ENCODE results near the gene DMPK. TPM values are rescaled to one million over a fixed set of nuclear protein-coding genes. Genes with fewer than 3 reads are reported as not detected.

Gene DMPK
- total RNA-seq, 1 donor from 2014 or later = 42.6 TPM

DNA sequence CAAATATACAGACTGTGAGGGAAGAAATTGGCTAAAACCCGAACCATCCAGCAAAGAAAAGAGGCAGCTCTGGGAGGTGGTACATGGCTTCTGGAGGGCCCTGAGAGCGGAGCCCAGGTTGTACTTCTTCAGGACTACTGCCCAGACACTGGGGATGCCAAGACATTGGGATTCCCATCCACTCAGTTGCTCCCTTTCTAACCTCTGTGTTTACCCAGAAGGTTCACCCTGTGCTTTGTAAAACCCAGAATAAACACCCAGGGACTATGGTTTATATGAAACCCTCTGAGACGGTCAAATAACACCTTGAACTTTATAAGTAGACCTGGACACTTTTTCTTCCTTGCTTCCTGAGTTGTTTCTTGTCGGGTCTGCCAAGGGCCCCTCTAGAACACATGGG lies 39.3 kb downstream of the DMPK start:
- Histone ChIP-seq H3K27me3 (ENCODE audit: low read depth) (no peaks in the 10 kb centered on the region), H3K36me3 (no peaks in the 10 kb centered on the region), H3K9me3 (no peaks in the 10 kb centered on the region), H3K4me3 (no peak overlapping the region), H3K4me1 (no peaks in the 10 kb centered on the region), H3K27ac (no peak overlapping the region)
- TF ChIP-seq, protein P1, sequence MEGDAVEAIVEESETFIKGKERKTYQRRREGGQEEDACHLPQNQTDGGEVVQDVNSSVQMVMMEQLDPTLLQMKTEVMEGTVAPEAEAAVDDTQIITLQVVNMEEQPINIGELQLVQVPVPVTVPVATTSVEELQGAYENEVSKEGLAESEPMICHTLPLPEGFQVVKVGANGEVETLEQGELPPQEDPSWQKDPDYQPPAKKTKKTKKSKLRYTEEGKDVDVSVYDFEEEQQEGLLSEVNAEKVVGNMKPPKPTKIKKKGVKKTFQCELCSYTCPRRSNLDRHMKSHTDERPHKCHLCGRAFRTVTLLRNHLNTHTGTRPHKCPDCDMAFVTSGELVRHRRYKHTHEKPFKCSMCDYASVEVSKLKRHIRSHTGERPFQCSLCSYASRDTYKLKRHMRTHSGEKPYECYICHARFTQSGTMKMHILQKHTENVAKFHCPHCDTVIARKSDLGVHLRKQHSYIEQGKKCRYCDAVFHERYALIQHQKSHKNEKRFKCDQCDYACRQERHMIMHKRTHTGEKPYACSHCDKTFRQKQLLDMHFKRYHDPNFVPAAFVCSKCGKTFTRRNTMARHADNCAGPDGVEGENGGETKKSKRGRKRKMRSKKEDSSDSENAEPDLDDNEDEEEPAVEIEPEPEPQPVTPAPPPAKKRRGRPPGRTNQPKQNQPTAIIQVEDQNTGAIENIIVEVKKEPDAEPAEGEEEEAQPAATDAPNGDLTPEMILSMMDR (IDR thresholded peaks at IDR 0.05) = no peak
- intact Hi-C loops (cut with DNase I) = no loop called here
- no peak for DNase-seq
- ATAC-seq = no peak

DNA sequence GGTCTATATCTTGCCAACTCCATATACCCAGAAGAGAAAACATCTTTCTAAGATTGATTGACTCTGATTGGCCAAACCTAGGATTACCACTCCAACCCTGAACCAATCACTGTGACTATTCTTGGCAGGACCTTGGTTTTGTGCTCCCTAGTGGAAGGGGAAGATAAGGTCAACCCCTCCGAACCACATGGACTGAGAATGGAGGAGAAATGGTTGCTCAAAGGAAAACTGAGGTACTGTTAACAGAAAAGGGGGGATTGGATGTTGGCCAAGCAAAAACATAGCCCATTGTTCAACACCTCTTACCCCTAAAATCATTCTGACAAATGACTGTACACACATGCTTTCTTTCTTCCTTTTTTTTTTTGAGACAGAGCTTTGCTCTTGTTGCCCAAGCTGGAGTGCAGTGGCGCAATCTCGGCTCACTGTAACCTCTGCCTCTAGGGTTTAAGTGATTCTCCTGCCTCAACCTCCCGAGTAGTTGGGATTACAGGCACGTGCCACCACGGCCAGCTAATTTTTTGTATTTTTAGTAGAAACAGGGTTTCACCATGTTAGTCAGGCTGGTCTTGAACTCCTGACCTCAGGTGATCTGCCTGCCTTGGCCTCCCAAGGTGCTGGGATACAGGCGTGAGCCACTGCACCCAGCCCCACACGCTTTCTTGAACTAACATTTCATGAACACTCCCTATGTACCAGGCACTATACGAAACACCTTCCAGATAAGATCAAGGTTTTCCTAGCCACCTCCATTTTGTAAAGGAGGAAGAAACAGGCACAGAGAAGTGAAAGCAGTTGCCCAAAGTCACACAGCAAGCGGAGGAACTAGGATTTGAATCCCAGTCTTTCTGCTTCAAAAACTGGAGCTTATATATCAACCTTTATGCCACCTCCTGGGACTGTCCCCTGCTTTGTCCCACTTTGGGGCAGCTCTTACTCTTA lies 42.5 kb downstream of the DMPK start:
- TF ChIP-seq, protein P1 (IDR thresholded peaks at IDR 0.05) = no peak
- Histone ChIP-seq H3K4me1 (no peaks in the 10 kb centered on the region), H3K27me3 (ENCODE audit: low read depth) (no peaks in the 10 kb centered on the region), H3K9me3 (no peaks in the 10 kb centered on the region), H3K4me3 (no peak overlapping the region), H3K27ac (no peak overlapping the region), H3K36me3 (no peaks in the 10 kb centered on the region)
- DNase-seq (peak; percentile 69), ATAC-seq (no peak)
- intact Hi-C loops (cut with DNase I) = no loop called here

DNA sequence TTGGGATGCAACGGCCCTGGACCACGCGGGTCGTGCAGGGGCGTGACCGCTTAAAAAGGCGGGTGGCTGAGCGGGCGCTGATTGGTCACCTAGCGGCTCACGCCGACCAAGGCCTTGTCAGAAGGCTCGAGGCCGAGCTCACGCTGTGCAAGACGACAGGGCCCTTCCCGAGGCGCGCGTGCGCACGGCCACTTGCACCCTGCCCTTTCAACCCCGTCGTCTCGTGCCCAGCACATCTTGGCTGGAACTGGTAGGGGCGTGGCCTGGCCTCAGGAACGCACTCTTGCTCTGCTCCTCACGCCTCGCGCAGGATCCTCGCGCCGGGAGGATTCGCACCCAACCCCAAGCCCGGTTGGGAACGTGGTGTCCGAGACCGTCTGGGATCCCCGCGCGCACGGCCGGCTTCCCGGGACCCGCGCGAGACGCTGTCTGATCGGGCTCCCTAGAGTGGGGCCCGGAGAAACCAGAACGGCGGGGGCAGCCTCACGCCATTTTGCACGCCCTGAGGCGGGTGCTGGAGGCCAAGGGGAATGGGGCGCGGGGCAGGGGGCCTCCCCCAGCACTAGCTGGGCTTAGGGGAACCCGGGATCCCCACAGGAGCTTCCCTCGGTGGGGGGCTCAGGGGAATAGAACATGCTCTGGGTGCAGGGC lies 49.0 kb downstream of the DMPK start, which contains the start of gene MEIOSIN:
Gene MEIOSIN, plus strand, starts transcription at position 280 of the 651 bp plus-strand sequence. CDS start 1,938 bp downstream, outside the sequence.
- ATAC-seq (no peak), DNase-seq (peak; percentile 50)
- TF ChIP-seq, protein P1 (IDR thresholded peaks at IDR 0.05) = no peak
- Histone ChIP-seq H3K27ac (no peak within 1 kb of the TSS), H3K9me3 (no peaks in the 10 kb centered on the region), H3K4me3 (no peak within 1 kb of the TSS), H3K36me3 (no peaks in the 10 kb centered on the region), H3K4me1 (peaks cover 18% of the 10 kb centered on the region), H3K27me3 (ENCODE audit: low read depth) (no peaks in the 10 kb centered on the region)
- intact Hi-C loops (cut with DNase I) = no loop called here

DNA sequence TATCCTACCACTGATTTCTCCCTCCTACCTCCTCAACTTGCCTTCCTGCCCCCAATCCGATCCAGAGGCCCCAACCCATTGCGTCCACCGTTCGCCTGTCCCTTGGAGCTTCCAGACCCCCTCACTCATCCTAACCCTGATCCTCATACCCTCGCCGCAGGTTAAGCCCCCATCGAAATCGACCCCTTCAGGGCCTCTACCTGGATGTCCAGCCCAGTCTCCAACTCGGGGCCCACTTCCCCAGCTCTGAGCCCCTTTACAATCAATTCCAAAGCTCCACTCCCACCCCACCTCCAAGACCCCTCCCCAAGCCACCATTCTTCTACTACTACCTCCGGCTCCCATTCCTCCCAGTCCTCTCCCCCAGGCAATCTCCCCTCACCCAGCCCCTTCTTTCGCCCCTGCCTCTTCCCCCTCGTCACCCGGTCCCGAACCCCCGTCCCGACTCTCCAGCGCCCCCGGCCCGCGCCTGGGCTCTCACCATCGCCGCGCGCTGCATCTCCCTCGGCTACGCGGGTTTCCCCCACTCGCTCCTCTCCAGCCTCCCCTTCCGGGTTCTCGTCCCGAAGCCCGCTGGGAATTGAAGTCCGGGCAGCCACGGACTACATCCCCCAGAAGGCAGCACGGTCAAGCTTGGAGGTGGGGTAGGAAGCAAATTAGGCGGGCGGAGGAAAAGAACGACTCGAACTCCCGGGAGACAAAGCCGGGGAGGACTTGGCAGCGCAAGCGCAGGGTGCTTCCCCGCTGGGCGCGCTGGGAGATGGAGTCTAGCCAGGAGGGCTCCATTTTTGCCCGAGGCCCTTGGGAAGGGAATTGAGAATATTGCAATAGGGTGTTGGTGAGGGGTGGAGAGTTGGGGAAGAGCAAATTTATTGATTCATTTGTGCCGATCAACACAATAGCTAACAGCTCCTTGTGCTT lies 51.7 kb downstream of the DMPK start, which contains the start of gene FBXO46:
Gene FBXO46, minus strand, starts transcription at position 529 of the 921 bp plus-strand sequence. CDS start 17,401 bp downstream, outside the sequence.
- TF ChIP-seq, protein P1 (IDR thresholded peaks at IDR 0.05) = no peak
- peak within 1 kb of the TSS; percentile 70 for H3K27ac ChIP-seq
- peak; percentile 97 for DNase-seq
- H3K4me3 ChIP-seq = peak within 1 kb of the TSS; percentile 74
- H3K9me3 ChIP-seq = no peaks in the 10 kb centered on the region
- no peaks in the 10 kb centered on the region for H3K36me3 ChIP-seq
- ATAC-seq = peak; percentile 98 to 99
- intact Hi-C loops (cut with DNase I) = no loop called here
- no peaks in the 10 kb centered on the region for H3K27me3 ChIP-seq (ENCODE audit: low read depth)
- peaks cover 24% of the 10 kb centered on the region for H3K4me1 ChIP-seq

Measured in lower lobe of right lung (tissue), 2 donors.